Heart right ventricle (tissue), 16 donors: ENCODE results near the gene TMEM225B. TPM values are rescaled to one million over a fixed set of nuclear protein-coding genes. Genes with fewer than 3 reads are reported as not detected.

ENCODE experiments used
- ATAC-seq, 8 donors: fragments of 200-7000 bp; cut with Tn5 transposase; one replicate each; pipeline ENCODE4 v1.9.1; 2020; ENCODE audit warnings: mild to moderate bottlenecking in 8 of 8, moderate library complexity in 8 of 8, moderate number of reproducible peaks in 1 of 8
- DNase-seq, 2 donors: peaks; one replicate each; pipeline ENCODE4 v3.0.0-alpha.2; 2020
- H3K27ac ChIP-seq, 10 donors: fragments of 200-600 bp; sonication (generic) in 2 of 10; one replicate each; pipeline versions ENCODE4 v1.5.0 to v1.8.0; 2020 to 2022; ENCODE audit warnings: mild to moderate bottlenecking in 3 of 10
- H3K27me3 ChIP-seq, 7 donors: fragments of 200-600 bp; one replicate each; pipeline ENCODE4 v1.8.0; 2021 to 2022; ENCODE audit warnings: mild to moderate bottlenecking in 2 of 7
- H3K36me3 ChIP-seq, 9 donors: fragments of 200-600 bp; sonication (generic) in 1 of 9; one replicate each; pipeline versions ENCODE4 v1.5.0 to v1.8.0; 2020 to 2022; ENCODE audit warnings: mild to moderate bottlenecking in 2 of 9
- H3K4me1 ChIP-seq, 9 donors: fragments of 200-600 bp; sonication (generic) in 1 of 9; one replicate each; pipeline versions ENCODE4 v1.5.0 to v1.8.0; 2020 to 2022; ENCODE audit warnings: mild to moderate bottlenecking in 4 of 9
- H3K4me3 ChIP-seq, 10 donors: fragments of 200-600 bp; sonication (generic) in 2 of 10; one replicate each; pipeline versions ENCODE4 v1.5.0 to v1.8.0; 2020 to 2022; ENCODE audit warnings: mild to moderate bottlenecking in 7 of 10, moderate library complexity in 2 of 10
- H3K9me3 ChIP-seq, 11 donors: fragments of 200-600 bp in 10 of 11; sonication (generic) in 2 of 11; one replicate each; pipeline versions ENCODE4 v1.5.0 to v1.8.0; 2013 to 2022; ENCODE audit warnings: mild to moderate bottlenecking in 2 of 11, control low read depth in 1 of 11, moderate library complexity in 1 of 11
- CTCF ChIP-seq, 9 donors: fragments of 200-600 bp; sonication (generic) in 2 of 9; IDR thresholded peaks; one replicate each; pipeline versions ENCODE4 v1.5.0 to v1.8.0; 2021 to 2022; ENCODE audit warnings: antibody characterized with exemption in 9 of 9, mild to moderate bottlenecking in 5 of 9, moderate library complexity in 1 of 9
- WGBS, 2 donors: extraction: QIAGEN DNeasy Blood & Tissue Kit; methylation state at CpG; one replicate each; pipeline ENCODE4 v1.1.7; 2013; ENCODE audit warnings: inconsistent platforms in 1 of 2; 5-methylcytosine and 5-hydroxymethylcytosine counted together
- intact Hi-C, 10 donors: fragments of 100-400 bp; cut with DNase I; formaldehyde crosslinking; loops; one replicate each; pipeline versions ENCODE4 v1.11.1 to v1.14.2; 2022
- polyA plus RNA-seq, 2 donors: library from polyadenylated mRNA; stranded (reverse); fragments of 200-250 nt; gene quantifications; one replicate each; pipeline ENCODE4 v1.2.3, GENCODE V29; 2013
- total RNA-seq, 10 donors: library from RNA; stranded (reverse); fragmentation: NEBNext Ultra II Directional in 3 of 10; extraction: Animal tissue kit (Norgen Biotek cat#: 25700) in 3 of 10; gene quantifications; one replicate each; pipeline versions ENCODE4 v1.2.1 to v1.2.4, GENCODE V29; 2021 to 2023
- donor health status: Arrhythmogenic right ventricular cardiomyopathy.
- donor health status: ischemic (EF 13 %, LVEDD 7.1; RV severe dilation, severe dysfunction).
- donor health status: healthy with polysubstance abuse.
- donor health status: DM: no; HTN: yes; CAD: no.
- donor health status: DM: no; HTN: no; CAD: no.
- donor health status: ischemic (EF 25% LVEDD 6.9; RV normal size, moderate dysfunction).
- donor health status: ischemic (EF 25% LVEDD 5.7; RV mildly dilated, moderate dysfunction).
- donor health status: healthy.
- donor health status: DM: yes; HTN: yes; CAD: no.
- donor health status: Ischemic cardiomyopathy.
- donor health status: ischemic (EF 35%, LVEDD 5.7; RV mildly dilated, moderate dysfunction).
- donor health status: nonischemic (EF 11% LVEDD 7.7; RV severe dilation, severe dysfunction).
- donor health status: DM: yes; HTN: yes; CAD: no.
- donor health status: PGD.
- donor health status: ischemic (EF 29% LVEDD 5.4; RV normal size, mild dysfunction).
- donor health status: nonischemic (EF 23%, LVEDD 6.1; RV moderate dilation, normal function).

The TMEM225B gene
- total and polyA plus RNA-seq, 12 donors, result 0.10 to 0.37 (median 0.23) TPM; not detected in 7

- ATAC-seq, result no peak
- TF ChIP-seq CTCF (IDR thresholded peaks at IDR 0.05), result no peak
- Histone ChIP-seq H3K4me1 (peaks cover 0 to 9% (median 0%) of the 10 kb centered on the region in 9 donors), H3K36me3 (peaks cover 0 to 43% (median 0%) of the 10 kb centered on the region in 9 donors), H3K27ac (no peak overlapping the region), H3K4me3 (no peak overlapping the region), H3K9me3 (no peaks in the 10 kb centered on the region), H3K27me3 (no peaks in the 10 kb centered on the region)
- intact Hi-C loops, result no loop called here
- DNase-seq, result no peak
Observed at GRCh38 chr7:99639267-99639666, 41.2 kb downstream of the TMEM225B start.

- no peak overlapping the region for H3K4me3 ChIP-seq
- no peak for ATAC-seq
- no peak for DNase-seq
- peaks cover 0 to 15% (median 0%) of the 10 kb centered on the region in 11 donors for H3K9me3 ChIP-seq
- WGBS, 2 donors, result 93 to 100% methylated on average over 1 of the region's 1 CpG
- intact Hi-C loops, result no loop called here
- no peak overlapping the region for H3K27ac ChIP-seq
- H3K36me3 ChIP-seq, result peaks cover 0 to 48% (median 3%) of the 10 kb centered on the region in 9 donors
- no peaks in the 10 kb centered on the region for H3K27me3 ChIP-seq
- no peaks in the 10 kb centered on the region for H3K4me1 ChIP-seq
- no peak for TF ChIP-seq CTCF (IDR thresholded peaks at IDR 0.05)
Observed at GRCh38 chr7:99642027-99642426, 44.0 kb downstream of the TMEM225B start.

- peaks cover 0 to 47% (median 3%) of the 10 kb centered on the region in 9 donors for H3K36me3 ChIP-seq
- no peaks in the 10 kb centered on the region for H3K4me1 ChIP-seq
- 84 to 90% methylated on average over 2 of the region's 2 CpGs for WGBS, 2 donors
- H3K27me3 ChIP-seq, result no peaks in the 10 kb centered on the region
- H3K9me3 ChIP-seq, result peaks cover 0 to 15% (median 0%) of the 10 kb centered on the region in 11 donors
- no peak overlapping the region for H3K27ac ChIP-seq
- intact Hi-C loops, result no loop called here
- TF ChIP-seq CTCF (IDR thresholded peaks at IDR 0.05), result no peak
- DNase-seq (no peak), ATAC-seq (no peak)
- no peak overlapping the region for H3K4me3 ChIP-seq
Observed at GRCh38 chr7:99643464-99643863, 45.4 kb downstream of the TMEM225B start.

GRCh38 chr7:99644431-99644830, 46.4 kb downstream of the TMEM225B start:
- peaks cover 0 to 15% (median 0%) of the 10 kb centered on the region in 11 donors for H3K9me3 ChIP-seq
- 93 to 97% methylated on average over 3 of the region's 3 CpGs for WGBS, 2 donors
- DNase-seq (no peak), ATAC-seq (no peak)
- H3K27ac ChIP-seq, result no peak overlapping the region
- peaks cover 0 to 41% (median 3%) of the 10 kb centered on the region in 9 donors for H3K36me3 ChIP-seq
- no peaks in the 10 kb centered on the region for H3K27me3 ChIP-seq
- H3K4me3 ChIP-seq, result no peak overlapping the region
- intact Hi-C loops, result no loop called here
- no peaks in the 10 kb centered on the region for H3K4me1 ChIP-seq
- no peak for TF ChIP-seq CTCF (IDR thresholded peaks at IDR 0.05)
